H9 (cell line): ENCODE data around the gene ITSN1. TPM values are rescaled to one million over a fixed set of nuclear protein-coding genes. Genes with fewer than 3 reads are reported as not detected.

Experiments used
- DNase-seq: peaks from one replicate; pipeline ENCODE4 v3.0.0-alpha.2; 2017
- H2AFZ ChIP-seq: one replicate; pipeline ENCODE4 v1.6.1; 2013; ENCODE audit warnings: mild to moderate bottlenecking, low read length, control low read depth, moderate library complexity
- H2AK5ac ChIP-seq: 2 replicates; pipeline ENCODE4 v1.6.1; 2013; ENCODE audit warnings: low read length, control low read depth, mixed read lengths; ENCODE audit not compliant: insufficient read length
- H2BK120ac ChIP-seq: one replicate; pipeline ENCODE4 v1.6.1; 2013; ENCODE audit warnings: low read depth, mild to moderate bottlenecking, low read length, control low read depth, inconsistent platforms; ENCODE audit not compliant: poor library complexity, severe bottlenecking
- H2BK12ac ChIP-seq: 2 replicates; pipeline ENCODE4 v1.6.1; 2013; ENCODE audit warnings: low read length, control low read depth, mixed read lengths, low read depth; ENCODE audit not compliant: insufficient read length
- H2BK15ac ChIP-seq: 2 replicates; pipeline ENCODE4 v1.6.1; 2013; ENCODE audit warnings: low read depth, low read length, control low read depth
- H2BK20ac ChIP-seq: one replicate; pipeline ENCODE4 v1.6.1; 2013; ENCODE audit warnings: low read depth, mild to moderate bottlenecking, low read length, control low read depth, inconsistent platforms; ENCODE audit not compliant: poor library complexity, severe bottlenecking
- H2BK5ac ChIP-seq: 2 replicates; pipeline ENCODE4 v1.6.1; 2013; ENCODE audit warnings: low read length, control low read depth, mixed read lengths; ENCODE audit not compliant: insufficient read length
- H3K14ac ChIP-seq: 2 replicates; pipeline ENCODE4 v1.6.1; 2013; ENCODE audit warnings: low read length, control low read depth; ENCODE audit not compliant: insufficient read depth
- H3K18ac ChIP-seq: 2 replicates; pipeline ENCODE4 v1.6.1; 2013; ENCODE audit warnings: low read depth, mild to moderate bottlenecking, mixed read lengths, low read length, control low read depth; ENCODE audit not compliant: insufficient read length
- H3K23ac ChIP-seq: 2 replicates; pipeline ENCODE4 v1.6.1; 2013; ENCODE audit warnings: low read length, control low read depth, mixed read lengths, low read depth; ENCODE audit not compliant: insufficient read length
- H3K23me2 ChIP-seq: 2 replicates; pipeline ENCODE4 v1.6.1; 2013; ENCODE audit warnings: low read depth, mild to moderate bottlenecking, mixed read lengths, low read length, control low read depth; ENCODE audit not compliant: insufficient read length, poor library complexity, severe bottlenecking
- H3K27ac ChIP-seq: 2 replicates; pipeline ENCODE4 v1.5.1; 2013; ENCODE audit warnings: low read length, control low read depth, mixed read lengths, low read depth; ENCODE audit not compliant: insufficient read length
- H3K27me3 ChIP-seq: 2 replicates; pipeline ENCODE4 v1.6.1; 2013; ENCODE audit warnings: low read length, control low read depth, inconsistent platforms; ENCODE audit not compliant: insufficient read depth
- H3K4ac ChIP-seq: 2 replicates; pipeline ENCODE4 v1.6.1; 2013; ENCODE audit warnings: low read depth, mild to moderate bottlenecking, control low read depth, inconsistent platforms, low read length, moderate library complexity
- H3K4me1 ChIP-seq: 2 replicates; pipeline ENCODE4 v1.6.1; 2013; ENCODE audit warnings: low read length, control low read depth, inconsistent platforms; ENCODE audit not compliant: insufficient read depth
- H3K4me2 ChIP-seq: 2 replicates; pipeline ENCODE4 v1.6.1; 2013; ENCODE audit warnings: low read length, control low read depth, mixed read lengths; ENCODE audit not compliant: insufficient read length, insufficient read depth
- H3K56ac ChIP-seq: 2 replicates; pipeline ENCODE4 v1.6.1; 2013; ENCODE audit warnings: low read depth, mild to moderate bottlenecking, mixed read lengths, low read length, control low read depth; ENCODE audit not compliant: insufficient read length
- H3K79me1 ChIP-seq: 2 replicates; pipeline ENCODE4 v1.6.1; 2013; ENCODE audit warnings: low read depth, mild to moderate bottlenecking, moderate library complexity, low read length, control low read depth, inconsistent platforms; ENCODE audit not compliant: insufficient read depth, poor library complexity, severe bottlenecking
- H3K79me2 ChIP-seq: 2 replicates; pipeline ENCODE4 v1.6.1; 2013; ENCODE audit warnings: low read length, control low read depth, inconsistent platforms; ENCODE audit not compliant: insufficient read depth
- H3K9ac ChIP-seq: 2 replicates; pipeline ENCODE4 v1.6.1; 2013; ENCODE audit warnings: low read length, control low read depth, mixed read lengths; ENCODE audit not compliant: insufficient read length; ENCODE audit errors: extremely low read depth
- H3K9me3 ChIP-seq: one replicate; pipeline ENCODE4 v1.6.1; 2013; ENCODE audit warnings: low read depth, low read length, inconsistent platforms; ENCODE audit not compliant: control insufficient read depth
- H3T11ph ChIP-seq: one replicate; pipeline ENCODE4 v1.6.1; 2013; ENCODE audit warnings: mild to moderate bottlenecking, low read length, control low read depth, inconsistent platforms
- H4K20me1 ChIP-seq: one replicate; pipeline ENCODE4 v1.6.1; 2013; ENCODE audit not compliant: control insufficient read depth, insufficient read length, insufficient read depth
- H4K5ac ChIP-seq: 2 replicates; pipeline ENCODE4 v1.6.1; 2013; ENCODE audit warnings: low read depth, mild to moderate bottlenecking, mixed read lengths, low read length, control low read depth; ENCODE audit not compliant: insufficient read length
- H4K8ac ChIP-seq: replicated peaks from 2 replicates; pipeline ENCODE4 v1.6.1; 2013; ENCODE audit warnings: low read length, control low read depth, mixed read lengths, low read depth; ENCODE audit not compliant: insufficient read length
- H4K91ac ChIP-seq: 2 replicates; pipeline ENCODE4 v1.6.1; 2013; ENCODE audit warnings: low read depth, mild to moderate bottlenecking, moderate library complexity, mixed read lengths, low read length, control low read depth; ENCODE audit not compliant: insufficient read length
- H3K27ac Mint-ChIP-seq, 3 experiments: 2 replicates in 2 of 3; 3 replicates in 1 of 3; pipeline ENCODE4 v1.8.0; 2020 to 2021; ENCODE audit warnings: mixed read lengths in 3 of 3, mild to moderate bottlenecking in 1 of 3, moderate library complexity in 1 of 3
- H3K27me3 Mint-ChIP-seq: 2 replicates; pipeline ENCODE4 v1.8.0; 2021; ENCODE audit warnings: low read depth, mild to moderate bottlenecking, moderate library complexity, mixed read lengths
- H3K36me3 Mint-ChIP-seq, 3 experiments: 2 replicates in 2 of 3; 3 replicates in 1 of 3; pipeline ENCODE4 v1.8.0; 2020 to 2021; ENCODE audit warnings: low read depth in 3 of 3, mixed read lengths in 3 of 3; ENCODE audit not compliant: insufficient read depth in 1 of 3
- H3K4me1 Mint-ChIP-seq, 2 experiments: 2 replicates each; pipeline ENCODE4 v1.8.0; 2020; ENCODE audit warnings: mixed read lengths in 2 of 2
- H3K4me3 Mint-ChIP-seq, 2 experiments: 2 replicates in 1 of 2; 3 replicates in 1 of 2; pipeline ENCODE4 v1.8.0; 2020 to 2021; ENCODE audit warnings: mild to moderate bottlenecking in 2 of 2, mixed read lengths in 2 of 2, moderate library complexity in 1 of 2
- H3K9me3 Mint-ChIP-seq, 2 experiments: 2 replicates in 1 of 2; 3 replicates in 1 of 2; pipeline ENCODE4 v1.8.0; 2020; ENCODE audit warnings: mild to moderate bottlenecking in 2 of 2, mixed read lengths in 2 of 2, moderate library complexity in 1 of 2
- CTCF ChIP-seq: fragments of 200-600 bp; sonication (generic); conservative IDR thresholded peaks from 3 replicates; pipeline ENCODE4 v1.8.0; 2021; ENCODE audit warnings: antibody characterized with exemption, mild to moderate bottlenecking
- WGBS: extraction: QIAGEN DNeasy Blood & Tissue Kit; methylation state at CpG from one replicate; pipeline ENCODE4 v1.1.7; 2013; ENCODE audit warnings: missing lambda C conversion rate, low lambda C conversion rate, mixed read lengths; ENCODE audit not compliant: insufficient read length; ENCODE audit errors: extremely low coverage; 5-methylcytosine and 5-hydroxymethylcytosine counted together
- total RNA-seq: library from RNA; stranded (reverse); gene quantifications from 2 replicates; pipeline ENCODE4 v1.2.1, GENCODE V29; 2021

The ITSN1 gene
- total RNA-seq, 1 experiment from 2014 or later, result 94.2 TPM

- Histone ChIP-seq H3K27me3 (no peaks in the 10 kb centered on the region), H3K79me1 (peaks cover 3% of the 10 kb centered on the region), H2BK15ac (no peak overlapping the region), H3K9ac (no peak overlapping the region), H2BK5ac (no peak overlapping the region), H3K9me3 (no peaks in the 10 kb centered on the region), H4K20me1 (no peaks in the 10 kb centered on the region), H3K18ac (no peak overlapping the region), H3K56ac (no peak overlapping the region), H2BK20ac (no peak overlapping the region), H4K91ac (no peak overlapping the region), H2AFZ (no peak overlapping the region), H3K4ac (no peak overlapping the region), H4K8ac (no peak overlapping the region), H3K4me1 (peaks cover 13% of the 10 kb centered on the region), H3T11ph (no peak overlapping the region), H3K79me2 (peaks cover 51% of the 10 kb centered on the region), H3K23ac (no peak overlapping the region), H3K23me2 (no peaks in the 10 kb centered on the region), H2BK12ac (no peak overlapping the region), H3K14ac (no peak overlapping the region), H4K5ac (no peak overlapping the region), H2AK5ac (no peak overlapping the region), H3K27ac (no peak overlapping the region), H2BK120ac (no peak overlapping the region), H3K4me2 (no peak overlapping the region)
- Mint-ChIP-seq H3K36me3 (peaks cover 1 to 28% (median 13%) of the 10 kb centered on the region in 3 experiments; a peak in 6 of 7 replicates), H3K4me1 (peaks cover 69 to 78% of the 10 kb centered on the region in 2 experiments), H3K9me3 (no peaks in the 10 kb centered on the region), H3K4me3 (no peak overlapping the region), H3K27ac (peak overlapping the region in 2 of 3 experiments; percentile 30 to 54; a peak in 4 of 7 replicates), H3K27me3 (no peaks in the 10 kb centered on the region)
- DNase-seq, result no peak
- no CpG with 5 or more reads among the region's 4 CpGs for WGBS
- no peak for TF ChIP-seq CTCF
These were observed 12.1 kb downstream of the ITSN1 start for GRCh38 chr21:33654412-33654811.
